ENCODE measurements around the gene ADAMTS2.

The ADAMTS2 gene

DNA sequence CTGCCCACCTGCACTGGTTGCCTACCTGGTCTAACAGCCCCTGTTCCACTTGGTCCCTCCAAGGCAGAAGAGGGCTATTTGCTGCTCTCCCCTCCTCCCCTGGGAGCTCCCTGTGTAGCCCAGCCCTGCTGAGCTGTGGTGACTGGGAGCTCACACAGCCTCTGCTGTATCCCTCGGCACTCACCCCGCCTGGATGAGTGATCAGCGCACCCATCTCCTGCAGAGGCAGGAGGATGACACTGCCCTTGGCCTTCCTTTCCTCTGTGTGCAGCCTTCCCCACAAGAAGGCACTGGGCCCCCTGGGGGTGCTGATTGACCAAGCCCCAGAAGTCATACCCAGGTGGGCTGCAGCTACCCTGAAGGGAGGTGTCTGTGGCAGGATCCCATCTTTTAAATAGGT is 134.2 kb downstream of the ADAMTS2 start:
- no peak for TF ChIP-seq ZNF274 (IDR thresholded peaks at IDR 0.05; ENCODE audit: low read depth, low read length)
- H3K4me3 ChIP-seq (ENCODE audit: low read length) = no peak overlapping the region

DNA sequence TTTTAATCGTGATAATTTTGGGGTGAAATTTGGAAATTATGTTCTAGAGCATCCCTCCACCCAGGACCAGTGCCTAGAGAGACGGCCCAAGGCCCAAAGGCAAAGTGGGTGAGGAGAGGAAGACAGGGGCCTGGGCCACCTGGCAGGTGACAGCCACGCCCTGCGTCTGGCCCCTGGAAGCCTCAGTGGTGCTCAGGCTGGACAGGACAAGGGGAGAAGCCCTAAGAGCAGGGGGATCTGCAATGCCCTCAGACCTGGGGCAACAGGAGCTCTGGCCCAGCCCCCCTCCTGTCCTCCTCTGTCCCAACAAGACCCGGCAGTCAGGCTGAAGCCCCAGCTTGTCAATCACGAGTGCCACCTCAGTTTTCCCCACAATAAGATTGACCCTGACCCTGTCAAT is 134.8 kb downstream of the ADAMTS2 start:
- no peak for TF ChIP-seq ZNF274 (IDR thresholded peaks at IDR 0.05; ENCODE audit: low read depth, low read length)
- H3K4me3 ChIP-seq (ENCODE audit: low read length) = no peak overlapping the region

DNA sequence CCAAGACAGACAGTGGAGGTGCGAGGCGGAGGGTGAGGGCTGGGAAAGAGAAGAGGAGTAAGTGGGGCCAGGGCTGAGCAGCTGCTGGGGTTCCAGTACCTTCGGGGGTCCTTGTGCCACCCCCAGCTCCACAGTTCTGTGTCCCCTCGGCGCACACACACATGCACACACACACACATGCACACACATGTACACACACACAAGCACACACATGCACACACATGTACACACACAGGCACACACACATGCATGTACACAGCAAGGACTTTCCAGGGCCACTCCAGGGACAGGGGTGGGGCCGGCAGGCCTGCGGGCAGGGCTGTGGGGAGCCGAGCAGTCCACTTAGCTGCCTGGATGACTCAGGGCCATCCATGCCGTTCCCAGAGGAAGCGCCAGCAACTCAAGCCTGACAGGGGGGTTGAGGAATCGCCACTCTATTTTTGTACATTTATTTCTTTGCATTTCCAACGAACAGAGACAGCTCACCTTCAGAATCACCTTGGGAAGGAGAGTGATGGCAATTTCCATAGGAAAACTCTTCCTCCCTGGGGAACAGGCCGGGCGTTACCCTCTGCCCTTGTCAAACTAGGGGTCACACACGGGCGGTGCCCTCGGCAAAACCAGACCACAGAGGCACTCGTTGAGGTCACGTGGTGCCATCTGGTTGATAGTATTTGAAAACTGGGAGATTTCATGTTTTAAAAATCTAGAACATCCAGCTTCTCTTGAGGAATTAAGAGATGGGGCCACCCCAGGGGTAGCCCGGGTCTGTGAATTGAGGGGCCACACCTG is 135.7 kb downstream of the ADAMTS2 start:
- no peak overlapping the region for H3K4me3 ChIP-seq (ENCODE audit: low read length)
- no peak for TF ChIP-seq ZNF274 (IDR thresholded peaks at IDR 0.05; ENCODE audit: low read depth, low read length)

DNA sequence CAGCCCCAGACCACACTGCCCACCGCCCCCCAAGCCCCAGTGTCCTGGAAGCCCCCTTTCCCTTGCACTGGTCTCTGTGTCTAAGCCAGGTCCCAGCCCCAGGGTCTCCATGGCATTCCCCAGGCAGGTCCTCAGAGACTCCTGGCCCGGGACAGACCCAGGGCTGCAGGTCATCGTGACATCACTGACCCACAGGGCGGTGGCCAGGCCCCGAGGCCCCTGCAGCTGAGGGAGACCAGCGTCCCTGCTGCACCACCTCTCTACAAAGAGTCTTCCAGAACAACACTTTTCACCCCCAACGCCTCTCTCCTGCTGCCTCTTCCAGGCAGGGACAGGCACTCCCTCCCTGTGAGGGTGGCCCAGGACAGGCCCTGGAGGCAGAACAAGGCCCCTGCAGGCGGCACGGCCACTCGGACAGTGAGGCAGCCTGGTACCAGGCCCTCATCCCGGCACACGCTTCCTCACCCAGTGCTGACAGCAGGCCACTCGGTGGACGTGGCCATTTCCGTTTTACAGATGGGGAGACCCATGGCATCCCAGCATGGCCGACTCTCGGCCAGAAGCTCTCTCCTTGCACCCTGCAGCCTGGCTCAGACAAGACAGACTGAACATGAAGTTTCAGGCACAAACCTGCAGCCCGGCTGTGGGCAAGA is 136.4 kb downstream of the ADAMTS2 start:
- no peak overlapping the region for H3K4me3 ChIP-seq (ENCODE audit: low read length)
- TF ChIP-seq ZNF274 (IDR thresholded peaks at IDR 0.05; ENCODE audit: low read depth, low read length) = no peak

DNA sequence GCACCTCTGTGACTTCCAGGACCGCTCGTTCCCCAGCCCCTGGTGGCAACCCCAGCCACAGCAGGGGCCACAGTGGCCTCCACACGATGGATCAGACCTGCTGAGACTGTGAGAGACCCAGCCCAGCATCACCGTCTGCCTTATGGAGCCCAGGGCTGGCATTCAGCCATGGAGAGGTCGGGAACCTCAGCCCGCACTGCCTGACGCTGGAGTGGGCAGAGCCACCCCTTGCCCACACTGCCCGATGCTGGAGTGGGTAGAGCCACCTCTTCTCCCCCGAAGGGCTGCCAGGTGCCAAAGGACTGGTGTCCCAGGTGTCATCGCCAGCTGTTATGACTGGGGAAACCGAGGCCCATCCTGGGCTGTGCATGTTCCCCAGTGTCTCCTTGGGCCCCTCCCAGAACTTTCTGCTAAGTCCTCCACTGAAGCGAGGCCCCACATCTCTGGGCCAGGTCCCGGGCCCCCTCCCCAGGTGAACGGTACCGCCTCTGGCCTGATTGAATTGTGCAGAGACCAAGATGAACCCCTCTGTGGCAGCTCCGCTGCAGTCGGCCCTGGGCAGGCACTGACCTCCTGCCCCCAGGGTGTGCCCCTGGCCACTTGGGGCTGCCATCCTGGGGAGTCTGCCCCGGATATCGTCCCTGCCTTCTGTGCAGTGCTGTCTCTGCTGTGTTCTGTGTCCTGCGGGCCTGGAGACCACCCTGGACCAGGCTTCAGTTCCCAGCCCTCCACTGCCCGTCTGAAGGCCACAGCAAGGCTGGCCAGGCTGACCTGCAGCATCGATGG is 137.1 kb downstream of the ADAMTS2 start:
- TF ChIP-seq ZNF274 (IDR thresholded peaks at IDR 0.05; ENCODE audit: low read depth, low read length) = no peak

DNA sequence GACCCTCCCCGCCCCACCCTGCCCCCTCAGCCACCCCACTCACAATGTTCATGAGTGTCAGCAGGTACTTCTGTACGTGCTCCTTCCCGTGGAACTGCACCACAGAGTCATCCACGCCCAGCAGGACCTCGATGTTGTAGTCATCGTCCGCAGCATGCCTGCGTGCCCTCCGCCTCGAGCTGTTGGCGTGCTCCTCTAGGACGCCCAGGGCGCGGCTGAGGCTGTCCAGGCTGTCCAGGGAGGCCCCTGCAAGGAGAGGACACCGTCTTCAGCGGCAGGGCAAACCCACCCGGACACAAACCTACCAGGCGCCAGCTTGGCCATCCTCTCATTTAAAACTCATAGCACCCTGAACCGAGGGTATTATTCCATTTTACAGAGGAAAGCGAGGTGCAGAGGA is 137.8 kb downstream of the ADAMTS2 start:
- no peak for TF ChIP-seq ZNF274 (IDR thresholded peaks at IDR 0.05; ENCODE audit: low read depth, low read length)
- no peak overlapping the region for H3K4me3 ChIP-seq (ENCODE audit: low read length)

More for the DNA sequence above, 137.1 kb downstream of the ADAMTS2 start:
- H3K4me3 ChIP-seq (ENCODE audit: low read length) = no peak overlapping the region

DNA sequence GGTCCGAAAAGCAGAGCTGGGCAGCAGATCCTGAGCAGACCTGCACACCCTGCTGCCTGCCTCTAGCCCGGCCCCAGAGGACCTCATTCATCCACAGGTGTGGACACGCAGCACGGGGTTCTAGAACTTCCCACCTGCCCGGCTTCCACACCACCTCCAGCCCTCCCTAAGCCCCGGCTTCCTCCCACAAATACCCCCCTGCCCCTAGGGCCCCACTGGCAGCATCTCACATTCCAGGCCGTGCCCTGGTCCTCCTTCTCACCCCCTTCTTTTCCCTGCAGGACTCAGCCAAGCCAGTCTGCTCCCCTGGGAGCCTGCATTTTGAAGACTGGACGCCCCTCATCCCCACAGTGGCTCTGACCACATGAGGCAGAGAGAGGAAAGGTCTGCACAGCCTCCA is 138.9 kb downstream of the ADAMTS2 start:
- H3K4me3 ChIP-seq (ENCODE audit: low read length) = no peak overlapping the region
- TF ChIP-seq ZNF274 (IDR thresholded peaks at IDR 0.05; ENCODE audit: low read depth, low read length) = no peak

DNA sequence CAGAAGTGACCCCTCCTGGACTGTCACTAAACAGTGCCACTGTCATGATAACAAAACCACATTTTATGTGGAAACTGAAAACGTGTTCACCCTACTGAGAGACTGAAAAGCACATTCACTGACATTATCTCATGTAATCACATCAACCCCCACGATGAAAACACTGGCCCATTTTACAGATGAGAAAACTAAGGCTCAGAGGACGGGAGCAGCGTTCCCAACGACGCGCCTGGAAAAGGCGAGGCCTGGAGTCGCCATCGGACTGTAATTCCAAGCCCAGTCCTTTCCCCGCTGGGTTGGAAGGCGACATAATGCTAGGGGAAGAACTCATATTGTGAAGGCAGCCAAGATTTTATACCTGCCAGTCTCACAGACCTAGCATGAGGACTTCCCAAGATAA is 140.0 kb downstream of the ADAMTS2 start:
- no peak for TF ChIP-seq ZNF274 (IDR thresholded peaks at IDR 0.05; ENCODE audit: low read depth, low read length)
- no peak overlapping the region for H3K4me3 ChIP-seq (ENCODE audit: low read length)

DNA sequence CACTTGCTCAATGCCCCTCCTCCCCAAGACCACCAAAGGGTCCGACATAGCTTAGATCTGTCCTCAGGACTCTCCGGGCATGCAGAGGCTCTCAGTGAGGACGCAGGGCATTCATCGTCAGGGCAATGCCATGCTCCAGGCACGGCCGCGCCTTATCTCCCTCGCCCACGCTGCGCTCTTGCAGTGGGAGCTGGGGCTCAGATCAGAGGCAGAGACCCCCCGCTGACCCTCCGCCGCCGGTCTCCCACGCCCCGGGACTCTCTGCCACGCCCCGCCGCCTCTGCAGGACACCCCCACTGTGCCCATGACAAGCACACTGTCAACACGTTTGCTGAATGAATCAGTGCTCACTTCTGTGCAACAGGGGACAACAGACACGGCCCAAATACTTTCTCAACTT is 140.7 kb downstream of the ADAMTS2 start:
- TF ChIP-seq ZNF274 (IDR thresholded peaks at IDR 0.05; ENCODE audit: low read depth, low read length) = no peak
- H3K4me3 ChIP-seq (ENCODE audit: low read length) = no peak overlapping the region

DNA sequence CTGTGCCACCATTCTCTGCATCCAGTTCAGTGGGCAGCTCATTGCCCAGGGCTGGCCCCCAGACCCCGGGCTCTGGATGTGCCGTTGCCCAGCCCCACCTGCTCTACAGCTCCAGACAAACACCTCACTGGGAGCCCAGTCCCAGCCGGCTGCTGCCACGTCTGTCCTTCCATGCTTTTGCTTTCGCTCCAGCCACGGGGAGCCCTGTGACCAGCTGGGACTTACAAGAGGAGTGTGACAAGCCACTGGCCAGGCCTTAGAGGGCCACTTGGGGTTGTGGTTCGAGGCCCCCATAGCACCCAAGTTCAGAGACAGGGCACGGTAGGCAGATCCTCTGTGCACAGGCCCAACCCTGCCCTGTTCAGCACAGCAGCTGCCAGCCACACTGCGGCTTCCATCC is 142.0 kb downstream of the ADAMTS2 start:
- H3K4me3 ChIP-seq (ENCODE audit: low read length) = no peak overlapping the region
- no peak for TF ChIP-seq ZNF274 (IDR thresholded peaks at IDR 0.05; ENCODE audit: low read depth, low read length)

DNA sequence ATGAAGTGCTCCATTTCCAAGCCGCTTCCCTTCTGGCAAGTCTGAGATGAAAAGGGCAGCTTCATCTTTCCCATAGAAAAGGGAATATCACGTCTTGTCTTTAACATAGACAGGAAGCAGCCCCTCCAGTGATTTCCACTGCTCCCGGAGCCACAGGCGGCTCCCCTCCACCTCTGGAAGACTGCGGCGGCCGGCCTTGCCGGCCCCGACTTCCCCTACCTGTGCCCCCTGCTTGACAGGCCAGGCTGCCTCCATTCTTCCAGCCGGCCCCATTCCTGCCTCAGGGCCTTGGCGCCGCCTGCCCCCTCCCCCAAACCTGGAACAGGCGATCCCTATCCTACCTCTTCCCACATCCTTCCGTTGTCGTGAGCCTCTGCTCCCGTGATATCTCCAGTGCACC is 143.3 kb downstream of the ADAMTS2 start:
- no peak for TF ChIP-seq ZNF274 (IDR thresholded peaks at IDR 0.05; ENCODE audit: low read depth, low read length)

DNA sequence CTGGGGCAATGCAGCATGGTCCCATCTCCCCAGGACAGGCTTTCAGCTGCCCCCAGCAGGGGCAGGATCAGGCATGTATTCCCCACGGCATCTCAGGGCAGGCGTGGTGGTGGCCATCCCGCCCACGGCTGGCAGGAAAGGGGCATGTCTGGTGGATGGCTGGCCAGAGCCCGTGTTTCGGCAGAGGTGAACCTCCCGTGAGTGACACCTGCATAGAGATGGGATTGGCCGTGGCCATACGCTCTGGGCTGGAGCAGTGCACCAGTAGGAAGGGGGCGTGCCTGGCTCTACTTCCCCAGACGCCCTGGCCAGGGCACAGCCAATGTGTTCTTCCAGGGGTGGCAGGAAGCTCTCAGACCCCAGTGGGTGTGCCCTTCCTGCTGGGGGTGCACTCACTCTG is 146.0 kb downstream of the ADAMTS2 start:
- TF ChIP-seq ZNF274 (IDR thresholded peaks at IDR 0.05; ENCODE audit: low read depth, low read length) = no peak
- H3K4me3 ChIP-seq (ENCODE audit: low read length) = no peak overlapping the region

More for the DNA sequence above, 143.3 kb downstream of the ADAMTS2 start:
- no peak overlapping the region for H3K4me3 ChIP-seq (ENCODE audit: low read length)

DNA sequence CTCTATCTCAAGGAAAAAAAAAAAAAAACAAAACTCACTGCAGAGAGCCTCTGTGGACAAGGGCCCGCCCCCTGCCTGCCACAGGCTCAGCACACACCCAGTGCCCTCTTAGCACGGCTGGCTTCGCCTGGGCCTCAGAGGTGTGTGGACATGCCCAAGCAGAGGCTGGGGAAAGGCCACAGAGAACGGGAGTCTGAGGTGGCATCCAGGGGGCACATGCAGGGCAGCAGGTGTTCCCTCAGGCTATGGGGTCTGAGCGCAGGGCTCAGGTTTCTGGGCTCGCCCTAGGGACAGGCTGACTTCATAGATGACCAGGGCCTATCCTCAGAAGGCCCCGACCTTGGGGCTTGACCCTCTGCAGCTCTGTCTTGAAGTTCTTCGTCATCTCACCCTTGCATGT is 146.4 kb downstream of the ADAMTS2 start:
- H3K4me3 ChIP-seq (ENCODE audit: low read length) = no peak overlapping the region
- no peak for TF ChIP-seq ZNF274 (IDR thresholded peaks at IDR 0.05; ENCODE audit: low read depth, low read length)

DNA sequence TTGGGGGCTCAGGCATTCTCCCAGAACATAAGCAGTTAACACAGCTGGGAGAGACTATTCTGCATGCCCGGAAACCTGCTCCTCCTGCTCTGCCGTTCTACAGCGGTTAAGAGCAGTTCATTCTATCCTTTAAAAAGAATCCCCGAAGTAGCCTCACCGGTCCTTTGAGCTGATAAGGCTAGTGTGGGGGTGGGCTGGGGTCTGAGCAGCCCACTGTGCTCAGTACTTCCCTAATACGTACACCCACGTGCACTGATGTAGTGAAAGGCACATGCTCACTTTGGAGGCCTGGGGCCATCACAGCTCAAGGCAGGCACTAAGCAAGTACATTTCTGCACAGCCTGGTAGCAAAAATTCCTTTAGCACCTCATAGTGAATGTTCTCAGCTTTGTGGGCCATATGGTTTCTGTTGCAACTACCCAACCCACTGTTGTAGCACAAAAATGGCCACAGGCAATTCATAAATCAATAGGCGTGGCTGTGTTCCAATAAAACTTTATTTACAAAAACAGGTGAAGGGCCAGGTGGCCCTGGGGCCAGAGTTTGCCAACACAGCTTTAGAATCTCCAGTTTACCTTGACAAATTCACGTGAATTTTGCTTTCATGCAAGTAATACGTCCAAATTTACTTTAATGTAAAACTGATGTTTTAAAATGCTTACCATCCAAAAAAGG is 148.7 kb downstream of the ADAMTS2 start:
- no peak for TF ChIP-seq ZNF274 (IDR thresholded peaks at IDR 0.05; ENCODE audit: low read depth, low read length)
- H3K4me3 ChIP-seq (ENCODE audit: low read length) = no peak overlapping the region

All from GM08714 (cell line).